ENCODE data around the gene SPATA2. TPM values are rescaled to one million over a fixed set of nuclear protein-coding genes. Genes with fewer than 3 reads are reported as not detected.

SPATA2 gene
- total and polyA plus RNA-seq, 2 of the 13 experiments (the other 11 are each of a cell fraction or from before 2014, with no cell fraction given) = 3.2 to 8.7 TPM

DNA sequence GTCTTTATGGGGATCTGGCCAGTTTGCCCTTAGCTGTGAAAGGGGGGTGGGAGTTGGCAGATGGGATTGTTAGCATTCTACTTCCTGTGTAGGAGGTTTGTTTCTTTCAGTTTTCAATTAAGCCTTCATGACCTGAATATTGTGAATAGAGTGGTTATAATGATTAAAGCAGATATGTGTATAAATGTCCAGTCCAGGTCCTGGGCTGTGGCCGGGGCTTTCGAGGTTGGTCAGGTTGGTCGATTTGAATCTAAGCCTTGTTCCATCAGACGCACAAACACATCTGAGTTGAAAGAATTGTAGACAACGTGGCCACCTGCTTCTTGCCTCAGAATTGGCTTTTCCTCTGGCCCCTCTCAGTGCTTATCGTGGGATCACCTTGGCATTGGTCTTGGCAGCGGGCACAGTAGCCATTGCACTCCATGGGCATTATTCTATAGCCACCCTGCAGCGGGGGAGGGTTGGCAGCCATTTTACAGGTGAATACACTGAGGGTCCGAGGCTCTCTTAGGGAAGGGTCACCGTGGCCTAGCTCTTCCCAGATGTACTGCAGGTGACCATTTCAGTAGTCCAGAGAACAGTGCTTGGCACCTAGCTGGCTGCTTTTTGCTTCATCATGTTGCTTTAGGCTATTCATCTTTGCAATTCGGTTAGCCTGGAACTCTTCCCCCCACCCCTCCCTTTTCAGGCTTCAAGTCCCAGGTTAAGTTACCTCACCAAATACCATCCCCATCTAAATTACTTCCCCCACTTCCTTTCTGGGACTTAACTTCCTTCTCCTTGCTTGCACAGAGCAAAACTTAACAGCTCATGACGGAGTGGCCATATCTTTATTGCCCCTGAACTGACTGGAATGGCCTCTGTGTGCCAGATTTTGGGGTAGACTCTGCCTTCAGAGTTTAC lies 21.9 kb upstream of the SPATA2 start (continued):
- TF ChIP-seq, protein P1, sequence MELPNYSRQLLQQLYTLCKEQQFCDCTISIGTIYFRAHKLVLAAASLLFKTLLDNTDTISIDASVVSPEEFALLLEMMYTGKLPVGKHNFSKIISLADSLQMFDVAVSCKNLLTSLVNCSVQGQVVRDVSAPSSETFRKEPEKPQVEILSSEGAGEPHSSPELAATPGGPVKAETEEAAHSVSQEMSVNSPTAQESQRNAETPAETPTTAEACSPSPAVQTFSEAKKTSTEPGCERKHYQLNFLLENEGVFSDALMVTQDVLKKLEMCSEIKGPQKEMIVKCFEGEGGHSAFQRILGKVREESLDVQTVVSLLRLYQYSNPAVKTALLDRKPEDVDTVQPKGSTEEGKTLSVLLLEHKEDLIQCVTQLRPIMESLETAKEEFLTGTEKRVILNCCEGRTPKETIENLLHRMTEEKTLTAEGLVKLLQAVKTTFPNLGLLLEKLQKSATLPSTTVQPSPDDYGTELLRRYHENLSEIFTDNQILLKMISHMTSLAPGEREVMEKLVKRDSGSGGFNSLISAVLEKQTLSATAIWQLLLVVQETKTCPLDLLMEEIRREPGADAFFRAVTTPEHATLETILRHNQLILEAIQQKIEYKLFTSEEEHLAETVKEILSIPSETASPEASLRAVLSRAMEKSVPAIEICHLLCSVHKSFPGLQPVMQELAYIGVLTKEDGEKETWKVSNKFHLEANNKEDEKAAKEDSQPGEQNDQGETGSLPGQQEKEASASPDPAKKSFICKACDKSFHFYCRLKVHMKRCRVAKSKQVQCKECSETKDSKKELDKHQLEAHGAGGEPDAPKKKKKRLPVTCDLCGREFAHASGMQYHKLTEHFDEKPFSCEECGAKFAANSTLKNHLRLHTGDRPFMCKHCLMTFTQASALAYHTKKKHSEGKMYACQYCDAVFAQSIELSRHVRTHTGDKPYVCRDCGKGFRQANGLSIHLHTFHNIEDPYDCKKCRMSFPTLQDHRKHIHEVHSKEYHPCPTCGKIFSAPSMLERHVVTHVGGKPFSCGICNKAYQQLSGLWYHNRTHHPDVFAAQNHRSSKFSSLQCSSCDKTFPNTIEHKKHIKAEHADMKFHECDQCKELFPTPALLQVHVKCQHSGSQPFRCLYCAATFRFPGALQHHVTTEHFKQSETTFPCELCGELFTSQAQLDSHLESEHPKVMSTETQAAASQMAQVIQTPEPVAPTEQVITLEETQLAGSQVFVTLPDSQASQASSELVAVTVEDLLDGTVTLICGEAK (IDR thresholded peaks at IDR 0.05) = no peak
- TF ChIP-seq, protein P1 (CRISPR knock-in tag; IDR thresholded peaks at IDR 0.05) = 0 out of 2 replicates have a peak, but pooled peaks have one; percentile 35
- no peak for TF ChIP-seq ZNF484 (CRISPR knock-in tag; IDR thresholded peaks at IDR 0.05; ENCODE audit: borderline replicate concordance, low read depth)
- TF ChIP-seq ZNF768 (CRISPR knock-in tag; IDR thresholded peaks at IDR 0.05) = no peak
- TF ChIP-seq YY1 (IDR thresholded peaks at IDR 0.05; ENCODE audit: insufficient read depth, insufficient replicate concordance, low read depth, low read length) = peak; percentile 78
- TF ChIP-seq MTA1 (CRISPR knock-in tag; IDR thresholded peaks at IDR 0.05; ENCODE audit: borderline replicate concordance) = no peak
- no peak for TF ChIP-seq RBAK (CRISPR knock-in tag; IDR thresholded peaks at IDR 0.05)
- no peak for TF ChIP-seq FOXP1 (IDR thresholded peaks at IDR 0.05)
- no peak for TF ChIP-seq FOXP1 (CRISPR knock-in tag; IDR thresholded peaks at IDR 0.05)
- TF ChIP-seq SP1 (IDR thresholded peaks at IDR 0.05) = no peak
- TF ChIP-seq SP1 (CRISPR knock-in tag; IDR thresholded peaks at IDR 0.05) = no peak
- TF ChIP-seq ZNF773 (CRISPR knock-in tag; IDR thresholded peaks at IDR 0.05; ENCODE audit: borderline replicate concordance) = no peak
- TF ChIP-seq, protein P2, sequence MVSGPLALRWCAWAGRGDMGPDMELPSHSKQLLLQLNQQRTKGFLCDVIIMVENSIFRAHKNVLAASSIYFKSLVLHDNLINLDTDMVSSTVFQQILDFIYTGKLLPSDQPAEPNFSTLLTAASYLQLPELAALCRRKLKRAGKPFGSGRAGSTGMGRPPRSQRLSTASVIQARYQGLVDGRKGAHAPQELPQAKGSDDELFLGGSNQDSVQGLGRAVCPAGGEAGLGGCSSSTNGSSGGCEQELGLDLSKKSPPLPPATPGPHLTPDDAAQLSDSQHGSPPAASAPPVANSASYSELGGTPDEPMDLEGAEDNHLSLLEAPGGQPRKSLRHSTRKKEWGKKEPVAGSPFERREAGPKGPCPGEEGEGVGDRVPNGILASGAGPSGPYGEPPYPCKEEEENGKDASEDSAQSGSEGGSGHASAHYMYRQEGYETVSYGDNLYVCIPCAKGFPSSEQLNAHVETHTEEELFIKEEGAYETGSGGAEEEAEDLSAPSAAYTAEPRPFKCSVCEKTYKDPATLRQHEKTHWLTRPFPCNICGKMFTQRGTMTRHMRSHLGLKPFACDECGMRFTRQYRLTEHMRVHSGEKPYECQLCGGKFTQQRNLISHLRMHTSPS (CRISPR knock-in tag; IDR thresholded peaks at IDR 0.05; ENCODE audit: low read depth) = peak; percentile 57
- TF ChIP-seq EZH2 (conservative IDR thresholded peaks at IDR 0.05; ENCODE audit: low read depth, low read length) = no peak
- TF ChIP-seq HOXA7 (CRISPR knock-in tag; IDR thresholded peaks at IDR 0.05) = 0 out of 2 replicates have a peak, but pooled peaks have one; percentile 42
- no peak for TF ChIP-seq ATF5 (CRISPR knock-in tag; IDR thresholded peaks at IDR 0.05; ENCODE audit: low read depth)

All from HepG2 (cell line).